ENCODE data around the gene PRDX4.
A peak's percentile ranks its signal among the peaks of the same experiment; 100 is the strongest.
"Not testable (repeated sequence)": the region's sequence is repeated elsewhere in the genome, so short reads cannot be mapped to it uniquely, and the experiment has no call there.

PRDX4 gene

GRCh38 chrX:23666282-23666681, 1.0 kb upstream of the PRDX4 start:
- in situ Hi-C loops (cut with HindIII; ENCODE audit: low sequenced_read_pairs) = no loop called here
- TF ChIP-seq CTCF (IDR thresholded peaks at IDR 0.05; ENCODE audit: low read depth, low read length) = no peak
- H3K4me3 ChIP-seq (ENCODE audit: low read depth, low read length) = no peak overlapping the region
- no peak for DNase-seq (ENCODE audit: low read depth, low spot score)

- DNase-seq (ENCODE audit: low read depth, low spot score) = no peak
- H3K4me3 ChIP-seq (ENCODE audit: low read depth, low read length) = peak overlapping the region; percentile 71
- in situ Hi-C loops (cut with HindIII; ENCODE audit: low sequenced_read_pairs) = no loop called here
- TF ChIP-seq CTCF (IDR thresholded peaks at IDR 0.05; ENCODE audit: low read depth, low read length) = no peak
Measured at GRCh38 chrX:23668335-23668734, 1.0 kb downstream of the PRDX4 start.

- in situ Hi-C loops (cut with HindIII; ENCODE audit: low sequenced_read_pairs) = no loop called here
- no peak overlapping the region for H3K4me3 ChIP-seq (ENCODE audit: low read depth, low read length)
- TF ChIP-seq CTCF (IDR thresholded peaks at IDR 0.05; ENCODE audit: low read depth, low read length) = no peak
- no peak for DNase-seq (ENCODE audit: low read depth, low spot score)
Measured at GRCh38 chrX:23670528-23670927, 3.2 kb downstream of the PRDX4 start.

- in situ Hi-C loops (cut with HindIII; ENCODE audit: low sequenced_read_pairs) = no loop called here
- DNase-seq (ENCODE audit: low read depth, low spot score) = no peak
- no peak for TF ChIP-seq CTCF (IDR thresholded peaks at IDR 0.05; ENCODE audit: low read depth, low read length)
- H3K4me3 ChIP-seq (ENCODE audit: low read depth, low read length) = no peak overlapping the region
Measured at GRCh38 chrX:23673108-23673507, 5.8 kb downstream of the PRDX4 start.

- in situ Hi-C loops (cut with HindIII; ENCODE audit: low sequenced_read_pairs); H3K4me3 ChIP-seq (ENCODE audit: low read depth, low read length); DNase-seq (ENCODE audit: low read depth, low spot score): not testable (repeated sequence)
Measured at GRCh38 chrX:23676486-23676885, 9.2 kb downstream of the PRDX4 start.

- no peak for DNase-seq (ENCODE audit: low read depth, low spot score)
- in situ Hi-C loops (cut with HindIII; ENCODE audit: low sequenced_read_pairs) = no loop called here
- no peak overlapping the region for H3K4me3 ChIP-seq (ENCODE audit: low read depth, low read length)
- no peak for TF ChIP-seq CTCF (IDR thresholded peaks at IDR 0.05; ENCODE audit: low read depth, low read length)
Measured at GRCh38 chrX:23692166-23692565, 24.9 kb downstream of the PRDX4 start.

GRCh38 chrX:23694606-23695005, 27.3 kb downstream of the PRDX4 start:
- DNase-seq (ENCODE audit: low read depth, low spot score) = peak; percentile 54
- in situ Hi-C loops (cut with HindIII; ENCODE audit: low sequenced_read_pairs) = no loop called here
- H3K4me3 ChIP-seq (ENCODE audit: low read depth, low read length) = no peak overlapping the region
- TF ChIP-seq CTCF (IDR thresholded peaks at IDR 0.05; ENCODE audit: low read depth, low read length) = peak; percentile 59
